HUDEP-2 (cell line): ENCODE data around the gene CHRM2.

Experiments
- DNase-seq, 76 experiments: peaks; one replicate each; lab custom pipeline; 2025; ENCODE audit not compliant: unreplicated experiment in 76 of 76; lab: John Stamatoyannopoulos, UW

Gene CHRM2

DNA sequence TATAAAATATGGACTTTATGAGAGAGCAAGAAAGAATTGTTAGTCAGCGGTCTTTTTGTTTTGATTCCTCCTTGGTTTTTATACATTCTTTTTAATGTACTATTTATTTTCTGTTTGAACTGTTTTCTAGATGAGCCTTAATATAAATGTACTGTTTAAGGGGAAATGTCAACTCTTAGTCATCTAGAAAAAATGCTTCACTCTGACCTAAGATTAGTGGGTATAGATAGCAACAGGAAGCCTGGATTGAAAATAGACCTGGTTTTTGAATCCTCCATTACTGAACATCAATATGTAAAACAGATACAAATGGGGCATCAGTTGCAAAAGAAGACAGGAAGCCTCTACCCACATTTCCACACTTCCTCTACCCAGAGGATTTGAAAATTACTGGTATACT, 87.8 kb downstream of the CHRM2 start:
- DNase-seq: no peak

DNA sequence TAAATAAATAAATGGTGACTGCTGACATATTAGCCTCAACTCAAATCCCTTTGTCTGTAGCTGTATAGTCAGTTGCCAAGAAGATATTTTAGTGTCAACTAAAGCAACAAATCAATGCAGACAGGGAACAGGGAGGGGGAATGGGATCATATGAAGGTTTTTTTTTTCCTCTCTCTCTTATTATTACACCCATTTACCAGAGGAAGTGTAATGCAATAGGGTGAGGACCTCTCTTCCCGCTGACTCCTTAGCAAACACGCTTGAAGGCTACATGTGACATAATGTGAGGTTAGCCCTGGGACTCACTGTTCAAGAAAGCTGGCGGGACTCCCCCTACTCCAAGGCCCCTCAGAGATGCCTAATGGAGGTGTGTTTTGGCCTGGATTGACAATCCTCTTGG, 88.2 kb downstream of the CHRM2 start:
- DNase-seq: no peak

DNA sequence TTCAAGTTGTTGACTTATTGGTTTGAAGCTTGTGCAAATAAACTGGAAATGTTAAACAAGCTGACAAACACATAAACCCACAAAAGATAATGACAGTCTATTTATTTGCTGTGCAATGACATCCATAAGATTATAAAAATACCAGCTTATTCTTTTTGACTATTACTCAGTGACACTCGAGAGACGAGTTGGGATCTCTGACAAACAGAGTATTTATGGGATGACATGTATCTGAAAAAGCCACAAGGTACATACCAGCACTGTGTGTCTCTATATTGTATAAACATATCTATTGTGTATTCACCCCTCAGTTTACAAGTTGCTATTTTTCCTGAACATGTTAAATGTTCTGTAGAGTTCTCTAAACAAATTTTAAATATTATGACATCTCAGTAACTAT, 88.9 kb downstream of the CHRM2 start:
- DNase-seq: no peak

DNA sequence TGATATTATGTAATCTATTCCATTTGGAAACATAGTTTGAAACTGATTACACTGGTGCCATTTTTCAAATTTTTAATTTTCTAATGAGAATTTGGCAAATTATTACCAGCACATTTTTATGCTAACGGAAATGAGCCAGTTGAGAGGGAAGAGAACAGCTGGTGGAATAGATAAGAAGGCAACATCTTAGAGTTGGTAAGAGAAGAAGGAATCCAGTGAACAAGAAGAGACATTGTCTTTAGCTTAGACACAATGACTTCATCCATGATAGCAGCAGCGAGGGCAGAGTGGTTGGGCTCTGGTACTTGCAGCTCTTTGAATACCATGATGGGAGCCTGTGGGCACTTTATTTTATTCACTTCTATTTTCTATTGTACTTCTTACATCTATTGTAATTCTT, 89.6 kb downstream of the CHRM2 start:
- DNase-seq: peak in 4 of 76 experiments; percentile 1 to 18 (median 3)

DNA sequence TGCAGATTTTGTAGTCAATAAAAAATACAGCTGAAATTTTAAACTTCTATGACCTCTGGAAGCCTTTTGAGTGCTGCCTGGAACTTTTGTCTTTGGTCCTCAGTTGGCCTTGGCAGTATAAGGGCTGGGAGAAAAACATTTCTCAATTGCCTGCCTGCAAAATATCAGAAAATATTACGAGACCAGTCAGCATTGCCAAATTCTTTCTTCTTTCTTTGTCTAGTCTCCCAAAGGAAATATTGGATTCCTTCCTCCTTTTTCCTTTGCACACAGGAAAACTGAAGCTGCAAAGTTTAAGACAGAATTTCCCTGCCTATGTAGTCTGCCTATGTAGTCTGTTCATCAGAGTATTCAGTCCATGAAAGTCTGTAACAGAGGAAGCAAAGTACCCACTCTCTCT, 95.9 kb downstream of the CHRM2 start:
- DNase-seq: no peak

DNA sequence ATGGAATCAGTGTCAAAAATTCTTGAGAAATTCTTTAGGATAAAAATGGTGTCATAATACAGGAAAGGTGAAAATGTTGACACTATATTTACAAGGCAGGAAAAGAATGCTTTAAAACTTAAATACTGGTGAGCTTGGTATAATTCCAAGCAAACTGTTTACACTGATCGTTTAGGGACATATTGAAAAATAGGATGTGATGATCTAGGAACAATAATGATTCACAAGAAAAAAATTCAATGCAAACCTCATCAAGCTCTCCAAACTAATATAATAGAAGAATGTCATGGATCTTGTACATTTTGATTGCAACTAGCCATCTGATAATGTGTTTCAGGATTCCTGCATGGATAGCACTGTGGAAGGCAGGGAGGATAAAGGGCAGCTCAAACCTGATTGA, 98.4 kb downstream of the CHRM2 start:
- DNase-seq: no peak

DNA sequence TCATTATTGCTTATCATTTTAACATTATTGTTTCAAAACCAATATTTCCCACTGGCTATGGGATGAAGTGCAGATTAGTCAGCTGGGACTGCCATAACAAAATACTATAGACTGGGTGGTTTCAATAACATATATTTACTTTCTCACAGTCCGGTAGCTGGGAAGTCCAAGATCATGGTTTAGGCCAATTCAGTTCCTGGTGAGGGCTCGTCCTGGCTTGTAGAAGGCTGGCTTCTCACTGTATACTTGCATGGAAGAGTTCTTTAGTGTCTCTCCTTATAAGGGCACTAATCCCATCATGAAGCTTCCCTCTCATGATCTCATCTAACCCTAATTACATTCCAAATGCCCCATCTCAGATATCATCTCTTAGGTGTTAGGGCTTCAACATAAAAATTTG, 101.3 kb downstream of the CHRM2 start:
- DNase-seq: no peak

DNA sequence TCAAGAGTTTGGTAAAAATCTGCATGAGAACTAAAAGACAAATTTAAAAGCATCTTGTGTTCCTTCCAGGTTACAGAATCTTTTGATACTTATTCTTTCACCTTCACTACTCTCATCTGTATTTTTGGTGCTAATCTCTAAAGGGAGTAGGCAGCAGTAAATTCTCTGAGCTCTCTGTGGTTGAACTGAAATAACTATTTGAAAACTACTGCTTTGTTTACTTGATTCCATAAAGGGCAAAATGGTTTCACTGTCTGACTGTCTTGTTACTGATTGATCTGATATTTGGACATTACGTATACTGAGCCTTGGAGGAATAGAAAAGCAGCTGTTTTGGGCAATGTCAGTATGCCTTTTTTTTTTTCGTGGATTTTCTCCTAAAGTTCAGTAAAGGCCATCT, 103.3 kb downstream of the CHRM2 start:
- no peak for DNase-seq

DNA sequence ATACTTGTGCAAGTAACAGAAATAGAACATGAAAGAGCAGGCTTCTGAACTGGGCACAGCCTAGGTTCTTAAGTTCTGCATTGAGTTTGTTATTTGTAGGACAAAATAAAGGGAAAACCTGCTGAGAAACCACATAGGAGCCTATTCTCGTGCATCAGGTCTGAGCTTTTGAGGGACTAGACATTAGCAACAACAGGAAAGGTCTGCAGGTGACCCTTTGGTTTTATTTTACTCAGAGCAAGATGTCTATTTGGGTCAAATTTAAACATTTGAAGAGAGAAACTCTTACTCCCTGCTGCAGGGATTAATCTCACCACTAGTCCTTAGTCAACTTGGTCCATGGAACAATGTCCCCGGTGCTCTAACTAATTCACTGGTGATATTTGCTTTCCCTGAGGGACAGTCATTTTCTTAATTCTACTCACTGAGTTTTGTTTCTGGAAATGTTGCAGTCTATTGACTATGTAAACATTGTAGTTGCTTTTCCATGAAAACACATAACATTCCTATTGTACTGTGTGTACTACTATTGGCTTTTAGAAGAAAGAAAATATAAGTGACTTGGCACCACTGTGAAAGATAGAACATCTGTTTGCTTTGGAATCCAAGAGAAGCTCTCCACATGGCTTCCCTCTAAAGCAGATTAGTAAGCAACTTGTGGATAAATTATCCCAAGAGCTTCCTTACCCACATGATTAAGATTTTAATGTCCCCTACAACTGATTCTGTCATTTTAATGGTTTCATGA, 108.2 kb downstream of the CHRM2 start:
- DNase-seq: no peak

DNA sequence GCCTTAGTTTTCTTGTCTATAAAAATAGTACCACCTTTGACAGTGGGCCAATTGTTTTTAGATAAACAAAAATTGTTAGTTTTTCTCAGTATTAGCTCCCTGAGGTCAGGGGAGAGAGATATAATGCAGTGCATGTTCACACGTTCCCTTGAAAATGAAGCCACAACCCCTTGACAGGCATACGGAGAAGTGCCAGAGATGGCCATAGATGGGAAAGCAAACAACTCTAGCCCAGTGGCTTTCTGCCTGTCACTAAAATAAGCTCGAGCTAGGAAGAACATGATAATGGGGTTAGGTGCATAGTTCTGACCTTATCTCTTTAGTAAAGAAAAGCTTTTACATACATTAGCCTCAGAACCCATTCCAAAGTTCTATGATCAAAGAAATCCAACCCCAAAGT, 124.9 kb downstream of the CHRM2 start:
- DNase-seq: no peak

DNA sequence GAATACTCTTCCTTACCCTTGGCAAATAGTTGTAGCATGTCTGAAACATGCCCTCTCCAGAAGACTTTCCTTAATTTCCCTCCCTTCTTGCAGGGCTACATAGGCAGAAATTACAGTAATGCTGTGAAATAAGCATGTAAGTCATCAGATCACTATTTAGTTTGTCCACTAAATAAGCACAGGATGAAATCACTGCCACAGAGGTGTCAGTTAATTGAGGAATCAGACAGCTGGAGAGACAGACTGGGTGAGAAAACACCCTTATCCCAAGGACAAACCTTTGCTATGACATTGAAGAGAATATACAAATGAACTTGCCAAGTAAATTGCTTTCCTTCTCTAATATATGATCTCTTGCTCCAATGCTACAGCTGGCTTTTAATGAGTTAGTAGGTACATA, 129.3 kb downstream of the CHRM2 start:
- DNase-seq: no peak

DNA sequence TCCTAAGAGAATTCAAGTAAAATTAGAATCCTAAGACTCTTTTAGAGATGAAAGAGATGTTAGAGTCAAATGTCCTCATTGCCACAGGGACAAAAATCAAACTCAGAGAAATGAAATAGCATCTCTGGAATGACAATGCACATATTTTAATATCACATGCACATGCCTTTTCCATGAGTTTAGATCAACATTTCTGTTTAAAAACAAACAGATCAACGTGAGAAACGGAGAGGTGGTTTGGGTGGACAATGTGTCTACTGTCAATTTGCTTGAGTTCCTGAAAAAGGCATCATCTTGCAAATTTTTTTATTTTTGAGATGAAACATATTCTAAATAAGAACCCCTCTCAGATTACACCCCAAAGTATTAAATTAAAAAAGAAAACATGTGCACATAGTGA, 130.0 kb downstream of the CHRM2 start:
- no peak for DNase-seq

DNA sequence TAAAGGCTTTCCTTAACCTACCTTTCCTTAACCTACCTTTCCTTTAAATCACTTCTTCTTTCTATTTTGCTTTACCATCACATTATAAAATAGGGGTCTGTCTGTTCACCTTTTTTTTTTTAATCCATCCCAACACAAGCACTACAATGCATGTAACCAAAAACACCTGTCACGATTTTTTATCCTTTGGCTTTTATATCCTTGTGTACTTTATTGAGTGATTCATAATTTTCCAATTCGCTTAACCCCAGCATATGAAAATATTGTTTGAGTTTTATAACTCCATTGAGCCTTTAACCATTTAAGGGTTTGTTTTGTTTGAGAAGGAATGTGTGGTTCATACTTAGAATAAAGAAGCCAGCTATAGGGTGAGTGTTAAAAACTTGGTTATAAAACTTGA, 132.2 kb downstream of the CHRM2 start:
- DNase-seq: no peak

DNA sequence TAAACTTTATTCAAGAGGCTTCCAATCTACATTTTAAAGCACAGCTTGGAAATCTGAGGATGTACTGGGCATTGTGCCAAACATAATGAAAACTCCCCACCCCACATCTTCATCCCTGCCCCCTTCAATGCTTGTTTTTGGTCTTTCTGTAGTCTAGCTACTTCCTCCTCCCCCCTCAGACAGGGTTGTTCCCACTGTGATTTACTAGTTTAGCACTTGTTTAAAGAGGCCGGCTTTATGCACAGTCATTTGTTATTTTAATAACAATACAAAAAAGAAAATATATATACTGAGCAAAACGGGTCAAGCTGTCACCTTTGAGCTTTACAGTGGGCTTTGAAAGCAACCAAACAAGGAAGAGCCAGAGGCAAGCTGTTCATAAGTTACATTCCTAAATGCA, 132.6 kb downstream of the CHRM2 start:
- DNase-seq: no peak

DNA sequence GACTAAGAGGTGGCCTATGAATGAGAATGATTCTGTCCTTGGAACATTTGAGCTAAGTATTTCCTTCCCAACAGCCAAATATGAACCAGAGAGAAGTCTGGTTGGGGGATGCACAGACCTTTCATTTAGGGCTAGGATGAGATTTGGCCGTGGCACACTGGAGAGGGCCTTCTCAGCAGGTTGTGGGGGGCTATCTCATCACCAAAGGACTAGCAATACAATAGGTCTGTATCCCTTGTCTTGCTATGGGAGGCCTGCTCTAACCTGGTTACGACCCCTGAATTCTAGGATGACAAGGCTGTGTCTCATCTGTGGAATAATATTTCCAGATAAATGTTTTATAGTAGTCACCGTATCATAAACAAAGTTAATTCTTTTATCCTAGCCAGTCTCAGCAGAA, 133.0 kb downstream of the CHRM2 start:
- no peak for DNase-seq

DNA sequence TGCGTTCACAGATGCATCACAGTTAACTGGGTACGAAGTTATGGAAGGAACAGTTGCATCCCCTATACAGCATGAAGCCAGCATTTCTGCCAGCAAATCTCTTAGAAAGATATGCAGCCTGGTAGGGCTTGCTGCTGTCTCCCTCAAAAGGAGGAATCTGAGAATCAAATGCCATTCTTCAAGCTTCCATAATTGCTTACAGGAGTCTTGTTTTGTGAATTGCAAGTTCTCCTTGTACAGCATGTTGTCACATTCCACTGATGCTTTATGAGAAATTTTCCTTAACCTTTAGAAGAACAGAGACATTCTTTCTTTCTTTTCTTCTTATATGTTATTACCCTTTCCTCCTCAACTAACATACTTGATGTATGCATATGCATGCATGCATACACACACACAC, 134.6 kb downstream of the CHRM2 start:
- no peak for DNase-seq

DNA sequence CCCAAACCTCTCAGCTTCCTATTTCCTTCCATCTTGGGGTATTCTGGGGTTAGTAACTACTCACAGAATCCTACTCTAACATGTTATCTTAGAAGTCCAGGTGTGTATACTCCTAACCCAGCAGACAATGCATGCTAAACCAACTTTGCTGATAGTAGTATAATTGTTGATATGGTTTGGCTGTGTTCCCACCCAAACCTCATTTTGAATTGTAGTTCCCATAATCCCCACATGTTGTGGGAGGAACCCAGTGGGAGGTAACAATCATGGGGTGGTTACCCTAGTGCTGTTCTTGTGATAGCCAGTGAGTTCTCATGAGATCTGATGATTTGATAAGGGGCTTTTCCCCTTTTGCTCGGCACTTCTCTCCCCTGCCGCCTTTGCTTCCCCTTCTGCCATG, 135.1 kb downstream of the CHRM2 start:
- DNase-seq: peak in 15 of 76 experiments; percentile 1 to 69 (median 11)

DNA sequence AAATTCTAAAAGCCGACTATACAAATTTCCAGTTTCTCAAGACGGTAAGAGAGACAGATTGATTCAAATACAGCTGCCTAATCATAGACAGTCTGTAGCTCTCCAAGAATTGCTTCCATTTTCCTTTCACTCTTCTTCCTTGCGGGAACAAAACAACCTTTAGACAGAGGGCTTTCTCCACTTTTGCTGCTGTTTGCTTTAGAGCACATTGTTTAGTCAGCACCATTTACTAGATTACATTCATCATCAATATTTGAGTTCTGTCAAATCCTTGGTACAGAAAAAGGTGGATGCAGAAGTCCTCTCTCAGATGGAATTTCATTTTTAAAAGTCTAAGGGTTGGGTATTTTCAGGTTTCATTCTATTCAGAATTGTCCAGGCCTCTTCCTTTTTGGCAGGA, 137.4 kb downstream of the CHRM2 start:
- no peak for DNase-seq

DNA sequence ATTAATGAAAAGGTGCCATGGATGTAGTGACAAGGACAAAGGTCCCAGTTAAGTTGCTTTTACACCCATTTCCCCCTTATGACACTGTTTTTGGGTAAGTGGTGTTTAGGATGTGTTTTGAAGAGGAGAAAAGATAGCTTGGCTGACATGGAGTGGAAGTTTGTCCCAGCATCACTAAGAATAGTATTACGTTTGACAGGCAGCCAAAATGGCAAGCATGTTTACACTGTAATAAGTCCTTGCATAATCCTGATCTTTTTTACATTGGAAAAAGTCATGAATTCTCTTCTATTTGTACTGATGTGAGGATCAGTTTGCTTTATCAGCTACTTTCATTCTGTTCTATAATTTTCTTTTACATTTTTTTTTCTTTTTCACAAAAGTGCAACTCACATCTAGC, 137.8 kb downstream of the CHRM2 start:
- DNase-seq: no peak

DNA sequence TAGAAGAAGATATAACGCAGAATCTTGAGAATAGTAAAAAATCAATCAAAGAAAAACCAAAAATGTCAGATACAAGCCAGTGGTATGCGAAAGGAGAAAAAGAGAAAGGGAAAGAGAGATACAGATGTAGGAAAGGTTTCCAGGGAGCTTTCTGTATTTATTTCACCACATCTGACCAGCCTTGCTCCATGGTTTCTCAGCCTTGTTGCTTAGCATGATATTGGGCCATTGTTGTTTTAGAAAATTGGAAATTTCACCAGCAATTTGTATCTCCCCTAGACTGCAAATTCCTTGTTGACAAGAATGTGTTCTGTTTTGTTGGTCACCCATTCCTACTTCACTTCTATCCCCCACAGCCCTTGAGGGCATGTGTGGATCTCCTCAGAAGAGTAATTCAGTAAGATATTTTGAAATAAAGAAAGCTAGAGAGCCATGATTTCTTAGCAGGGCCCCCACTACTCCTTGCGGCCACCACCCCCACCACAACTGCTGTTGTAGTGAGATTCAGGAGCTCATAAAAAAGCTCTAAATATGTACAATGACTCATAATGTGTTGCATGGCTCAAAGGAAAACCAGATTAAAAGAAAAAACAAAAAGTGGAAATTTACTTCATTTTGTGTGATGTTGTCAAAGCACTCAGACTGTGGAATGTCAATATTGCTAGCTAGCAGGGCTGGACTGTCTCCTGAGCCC, 138.7 kb downstream of the CHRM2 start:
- no peak for DNase-seq

DNA sequence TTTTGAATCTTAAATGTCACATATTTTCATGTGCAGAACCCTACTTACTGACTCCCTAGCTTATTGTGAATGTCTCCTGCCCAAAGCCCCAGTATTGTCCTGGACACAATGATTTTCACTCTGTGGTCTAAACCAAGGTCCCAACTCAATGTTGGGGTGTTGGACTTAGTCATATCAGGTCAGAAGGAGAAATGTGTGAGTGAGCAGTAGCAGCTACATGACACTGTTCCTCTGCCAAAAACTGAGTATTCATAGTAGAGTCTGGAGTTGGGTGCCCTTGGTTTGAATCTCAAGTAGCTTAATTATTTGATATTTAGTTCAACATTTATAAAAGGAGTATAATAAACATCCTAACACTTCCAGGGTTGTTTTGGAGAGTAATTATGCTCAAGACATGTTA, 141.0 kb downstream of the CHRM2 start:
- no peak for DNase-seq

DNA sequence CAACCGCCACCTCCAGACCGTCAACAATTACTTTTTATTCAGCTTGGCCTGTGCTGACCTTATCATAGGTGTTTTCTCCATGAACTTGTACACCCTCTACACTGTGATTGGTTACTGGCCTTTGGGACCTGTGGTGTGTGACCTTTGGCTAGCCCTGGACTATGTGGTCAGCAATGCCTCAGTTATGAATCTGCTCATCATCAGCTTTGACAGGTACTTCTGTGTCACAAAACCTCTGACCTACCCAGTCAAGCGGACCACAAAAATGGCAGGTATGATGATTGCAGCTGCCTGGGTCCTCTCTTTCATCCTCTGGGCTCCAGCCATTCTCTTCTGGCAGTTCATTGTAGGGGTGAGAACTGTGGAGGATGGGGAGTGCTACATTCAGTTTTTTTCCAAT, 146.6 kb downstream of the CHRM2 start:
- no peak for DNase-seq

DNA sequence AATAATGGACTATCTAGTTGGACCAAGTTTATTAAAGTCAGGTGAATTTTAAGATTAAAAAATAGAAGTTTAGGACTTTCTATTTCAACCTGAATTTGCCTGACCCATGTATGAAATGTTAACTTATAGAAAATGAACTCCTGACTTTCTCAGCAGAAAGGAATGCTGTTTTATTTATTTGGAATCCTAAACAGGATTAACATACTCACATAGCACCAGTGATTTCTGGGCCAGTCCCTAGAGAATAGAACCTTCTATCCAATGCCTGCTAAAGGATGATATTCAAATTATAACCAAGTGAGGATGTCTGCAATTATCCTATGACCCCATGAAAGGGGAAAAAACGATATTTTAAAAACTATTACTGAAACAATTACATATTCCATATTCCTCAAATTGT, 148.8 kb downstream of the CHRM2 start:
- DNase-seq: no peak
